Transverse colon (tissue), 4 donors: ENCODE measurements around the gene SLC40A1.

ENCODE experiments used
- EP300 ChIP-seq: sonication (generic); formaldehyde crosslinking; IDR thresholded peaks from one replicate; pipeline ENCODE4 v1.6.1; 2017; ENCODE audit warnings: antibody characterized with exemption, low read depth
- POLR2A ChIP-seq: fragments of 450-650 bp; IDR thresholded peaks from one replicate; pipeline ENCODE4 v1.6.1; 2016; ENCODE audit warnings: antibody characterized with exemption, mild to moderate bottlenecking, moderate library complexity
- POLR2AphosphoS5 ChIP-seq, 3 donors: sonication (generic); formaldehyde crosslinking; IDR thresholded peaks; one replicate each; pipeline ENCODE4 v1.6.1; 2016; ENCODE audit warnings: antibody characterized with exemption in 3 of 3
- TF ChIP-seq, protein P1 (sequence below), 5 experiments: fragments of 200-600 bp in 3 of 5; fragments of 450-650 bp in 2 of 5; sonication (generic) in 3 of 5; IDR thresholded peaks; 1 replicate in 2 of 5; 2 replicates in 3 of 5; pipeline ENCODE4 v1.5.1; 2016 to 2017; ENCODE audit warnings: antibody characterized with exemption in 5 of 5, inconsistent platforms in 3 of 5, mild to moderate bottlenecking in 2 of 5, moderate library complexity in 1 of 5

DNA sequence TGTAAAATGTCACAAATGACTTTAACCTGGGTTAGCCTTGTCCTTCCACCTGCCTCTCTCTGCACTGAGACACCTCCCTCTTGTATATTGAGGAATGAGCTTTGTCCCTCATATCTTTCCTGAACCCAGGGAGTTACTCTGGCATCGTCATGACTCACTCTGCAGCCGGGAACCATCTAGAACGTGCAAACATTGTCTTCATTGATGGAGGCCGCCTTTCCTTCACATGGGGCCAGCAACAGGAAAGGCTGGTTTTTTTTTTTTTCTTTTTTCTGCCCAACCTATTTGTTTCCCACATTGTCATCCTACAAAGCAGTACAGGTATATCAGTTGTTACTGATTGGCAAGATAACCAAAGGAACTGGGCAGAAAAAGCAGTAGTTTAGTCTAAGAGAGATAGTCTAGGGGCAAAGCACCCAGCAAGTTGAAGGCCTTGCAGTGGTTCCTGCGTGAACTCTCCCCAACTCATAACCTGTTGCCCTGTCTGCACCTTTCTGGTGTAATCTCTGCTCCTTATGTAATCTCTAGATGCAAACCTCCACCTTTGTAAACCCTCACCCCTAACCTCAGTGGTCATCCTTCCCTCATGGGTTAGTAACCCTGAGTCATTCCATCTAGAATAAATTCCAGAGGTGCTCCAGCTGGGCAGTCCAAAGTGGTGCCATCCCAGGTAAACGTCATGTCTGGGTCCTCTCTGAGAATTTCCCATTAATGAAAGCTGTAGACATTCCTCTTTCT is 38.3 kb downstream of the SLC40A1 start:
- TF ChIP-seq POLR2AphosphoS5 (IDR thresholded peaks at IDR 0.05) (peak in 2 of 3 donors; percentile 52 to 59), POLR2A (no peak), EP300 (no peak)
- TF ChIP-seq, protein P1, sequence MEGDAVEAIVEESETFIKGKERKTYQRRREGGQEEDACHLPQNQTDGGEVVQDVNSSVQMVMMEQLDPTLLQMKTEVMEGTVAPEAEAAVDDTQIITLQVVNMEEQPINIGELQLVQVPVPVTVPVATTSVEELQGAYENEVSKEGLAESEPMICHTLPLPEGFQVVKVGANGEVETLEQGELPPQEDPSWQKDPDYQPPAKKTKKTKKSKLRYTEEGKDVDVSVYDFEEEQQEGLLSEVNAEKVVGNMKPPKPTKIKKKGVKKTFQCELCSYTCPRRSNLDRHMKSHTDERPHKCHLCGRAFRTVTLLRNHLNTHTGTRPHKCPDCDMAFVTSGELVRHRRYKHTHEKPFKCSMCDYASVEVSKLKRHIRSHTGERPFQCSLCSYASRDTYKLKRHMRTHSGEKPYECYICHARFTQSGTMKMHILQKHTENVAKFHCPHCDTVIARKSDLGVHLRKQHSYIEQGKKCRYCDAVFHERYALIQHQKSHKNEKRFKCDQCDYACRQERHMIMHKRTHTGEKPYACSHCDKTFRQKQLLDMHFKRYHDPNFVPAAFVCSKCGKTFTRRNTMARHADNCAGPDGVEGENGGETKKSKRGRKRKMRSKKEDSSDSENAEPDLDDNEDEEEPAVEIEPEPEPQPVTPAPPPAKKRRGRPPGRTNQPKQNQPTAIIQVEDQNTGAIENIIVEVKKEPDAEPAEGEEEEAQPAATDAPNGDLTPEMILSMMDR (IDR thresholded peaks at IDR 0.05), result no peak
